Vagina (tissue), 2 donors: ENCODE results near the gene IQCN.

ENCODE experiments used
- POLR2AphosphoS5 ChIP-seq, 2 donors: sonication (generic); formaldehyde crosslinking; IDR thresholded peaks; one replicate each; pipeline ENCODE4 v1.9.0; 2017; ENCODE audit warnings: antibody characterized with exemption in 2 of 2, mild to moderate bottlenecking in 2 of 2, low read depth in 1 of 2; ENCODE audit not compliant: insufficient read depth in 1 of 2
- TF ChIP-seq, protein P1 (sequence below), 3 experiments: fragments of 450-650 bp in 2 of 3; fragments of 200-600 bp in 1 of 3; sonication (generic) in 1 of 3; IDR thresholded peaks; one replicate each; pipeline ENCODE4 v1.5.1; 2017 to 2019; ENCODE audit warnings: antibody characterized with exemption in 3 of 3, mild to moderate bottlenecking in 2 of 3, moderate library complexity in 2 of 3

DNA sequence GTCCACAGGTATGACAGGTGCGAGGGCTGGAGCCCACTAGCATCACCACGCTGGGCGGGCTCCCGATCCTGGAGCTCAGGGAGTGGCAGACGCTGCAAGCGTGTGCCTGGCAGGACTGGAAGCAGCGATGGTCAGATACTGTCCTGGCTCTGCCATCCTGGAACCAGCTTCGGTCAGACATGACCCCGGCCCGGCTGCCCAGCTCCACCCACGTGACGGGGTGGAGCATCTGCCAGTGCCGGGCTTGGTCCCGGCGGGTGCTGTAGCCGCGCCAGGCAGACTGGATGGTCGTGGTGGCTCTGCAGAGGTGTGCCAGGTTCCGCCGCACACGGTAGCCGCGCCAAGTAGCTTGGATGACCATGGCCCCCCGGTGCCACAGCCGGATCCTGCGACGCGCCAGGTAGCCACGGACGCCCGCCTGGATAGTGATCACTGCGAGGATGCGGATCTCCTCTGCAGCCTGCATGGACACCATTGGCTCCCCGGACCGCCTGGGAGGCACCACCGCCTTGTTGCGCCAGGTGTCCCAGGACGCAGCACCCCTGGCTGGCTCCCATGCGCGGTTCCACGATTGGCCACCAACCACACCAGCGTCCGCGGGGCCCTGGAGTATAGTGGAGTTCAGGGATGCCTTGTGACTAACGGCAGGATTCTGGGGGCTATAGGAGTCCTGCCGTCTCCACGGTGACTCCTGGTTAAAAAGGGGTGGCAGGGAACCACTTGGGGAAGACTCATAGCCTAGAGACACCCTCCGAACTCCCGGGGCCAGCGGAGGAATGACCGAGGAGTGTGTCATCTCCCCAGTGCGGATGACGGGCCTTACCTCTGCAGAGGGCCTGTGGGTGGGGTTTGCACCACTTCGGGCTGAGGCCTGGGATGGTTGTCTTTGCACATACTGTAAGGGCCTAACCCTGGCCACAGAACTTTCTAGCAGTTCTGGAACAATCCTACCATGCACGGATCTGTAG lies 16.5 kb downstream of the IQCN start:
- TF ChIP-seq, protein P1, sequence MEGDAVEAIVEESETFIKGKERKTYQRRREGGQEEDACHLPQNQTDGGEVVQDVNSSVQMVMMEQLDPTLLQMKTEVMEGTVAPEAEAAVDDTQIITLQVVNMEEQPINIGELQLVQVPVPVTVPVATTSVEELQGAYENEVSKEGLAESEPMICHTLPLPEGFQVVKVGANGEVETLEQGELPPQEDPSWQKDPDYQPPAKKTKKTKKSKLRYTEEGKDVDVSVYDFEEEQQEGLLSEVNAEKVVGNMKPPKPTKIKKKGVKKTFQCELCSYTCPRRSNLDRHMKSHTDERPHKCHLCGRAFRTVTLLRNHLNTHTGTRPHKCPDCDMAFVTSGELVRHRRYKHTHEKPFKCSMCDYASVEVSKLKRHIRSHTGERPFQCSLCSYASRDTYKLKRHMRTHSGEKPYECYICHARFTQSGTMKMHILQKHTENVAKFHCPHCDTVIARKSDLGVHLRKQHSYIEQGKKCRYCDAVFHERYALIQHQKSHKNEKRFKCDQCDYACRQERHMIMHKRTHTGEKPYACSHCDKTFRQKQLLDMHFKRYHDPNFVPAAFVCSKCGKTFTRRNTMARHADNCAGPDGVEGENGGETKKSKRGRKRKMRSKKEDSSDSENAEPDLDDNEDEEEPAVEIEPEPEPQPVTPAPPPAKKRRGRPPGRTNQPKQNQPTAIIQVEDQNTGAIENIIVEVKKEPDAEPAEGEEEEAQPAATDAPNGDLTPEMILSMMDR (IDR thresholded peaks at IDR 0.05), result no peak
- no peak for TF ChIP-seq POLR2AphosphoS5 (IDR thresholded peaks at IDR 0.05; ENCODE audit: insufficient read depth in 1 of 2, low read depth in 1 of 2)
